ENCODE data around the gene MED25. TPM values are rescaled to one million over a fixed set of nuclear protein-coding genes. Genes with fewer than 3 reads are reported as not detected.

Gene MED25
- total RNA-seq, 1 experiment from 2014 or later: 39.9 TPM

- Mint-ChIP-seq H3K27me3 (ENCODE audit: insufficient read depth, unreplicated experiment) (no peaks in the 10 kb centered on the region), H3K4me1 (ENCODE audit: insufficient read depth, unreplicated experiment) (peaks cover 18% of the 10 kb centered on the region), H3K9me3 (ENCODE audit: unreplicated experiment) (no peaks in the 10 kb centered on the region), H3K27ac (ENCODE audit: low read depth, unreplicated experiment) (no peak overlapping the region), H3K4me3 (ENCODE audit: unreplicated experiment) (no peak overlapping the region), H3K36me3 (ENCODE audit: insufficient read depth, unreplicated experiment) (peaks cover 25% of the 10 kb centered on the region)
- TF ChIP-seq CTCF (IDR thresholded peaks at IDR 0.05; ENCODE audit: unreplicated experiment): no peak
- ChIA-PET CTCF (no interaction called here), POLR2A (interaction anchor here (0.8 to 3.3 kb wide), 2 partner anchors 10 to 42 kb away, joined by 3 to 14 read pairs; partner anchors contain the start of genes AP2A1 and MED25)
- intact Hi-C loops (cut with micrococcal nuclease): no loop called here
- BruUV-seq (replicated peaks): no TSS peak
- no peak for DNase-seq (ENCODE audit: unreplicated experiment)
Measured at GRCh38 chr19:49776371-49776764, 41.7 kb upstream of the MED25 start.

DNA sequence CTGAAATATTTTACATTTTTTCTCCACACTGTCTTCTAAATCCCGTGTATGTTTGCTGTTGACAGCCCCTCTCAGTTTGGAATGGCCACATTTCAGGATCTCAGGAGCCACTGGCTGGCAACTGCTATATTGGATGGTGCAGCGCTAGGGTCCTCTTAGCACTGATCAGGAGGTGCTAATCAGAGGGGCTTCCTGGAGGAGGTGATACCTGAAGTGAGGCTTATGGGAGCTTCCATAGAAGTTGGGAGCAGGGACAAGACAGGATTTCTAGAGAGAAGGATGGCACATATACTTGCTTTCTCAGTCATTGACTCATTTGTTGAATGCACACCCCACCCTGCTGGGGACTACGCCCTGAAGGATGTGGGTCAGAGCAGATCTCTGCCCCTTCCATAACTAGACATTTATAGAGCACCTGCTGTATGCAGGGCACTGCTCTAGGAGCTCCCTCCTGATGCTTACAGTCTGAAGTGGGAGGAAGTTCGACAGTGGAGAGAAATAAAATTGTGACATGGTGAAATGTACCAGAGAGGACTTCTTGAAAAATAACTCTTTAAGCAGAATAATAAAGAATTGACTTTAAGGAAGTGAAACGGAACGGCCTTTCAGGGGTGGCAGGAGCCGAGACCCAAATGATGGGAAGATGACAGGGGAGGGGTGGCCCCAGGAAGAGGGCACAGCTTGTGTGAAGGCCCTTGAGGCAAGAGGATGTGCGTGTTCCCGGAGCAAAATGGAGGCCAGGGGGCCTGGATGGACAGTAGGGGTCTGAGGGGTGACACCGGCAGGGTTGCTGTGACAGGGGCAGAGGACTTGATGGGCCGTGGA lies 38.1 kb upstream of the MED25 start:
- no peaks in the 10 kb centered on the region for H3K27me3 Mint-ChIP-seq (ENCODE audit: insufficient read depth, unreplicated experiment)
- BruUV-seq (replicated peaks): no TSS peak
- no peak for DNase-seq (ENCODE audit: unreplicated experiment)
- no peak overlapping the region for H3K4me3 Mint-ChIP-seq (ENCODE audit: unreplicated experiment)
- POLR2A ChIA-PET: no interaction called here
- peaks cover 44% of the 10 kb centered on the region for H3K36me3 Mint-ChIP-seq (ENCODE audit: insufficient read depth, unreplicated experiment)
- CTCF ChIA-PET: no interaction called here
- no peaks in the 10 kb centered on the region for H3K9me3 Mint-ChIP-seq (ENCODE audit: unreplicated experiment)
- TF ChIP-seq CTCF (IDR thresholded peaks at IDR 0.05; ENCODE audit: unreplicated experiment): no peak
- peak overlapping the region; percentile 68 for H3K27ac Mint-ChIP-seq (ENCODE audit: low read depth, unreplicated experiment)
- intact Hi-C loops (cut with micrococcal nuclease): no loop called here
- H3K4me1 Mint-ChIP-seq (ENCODE audit: insufficient read depth, unreplicated experiment): no peaks in the 10 kb centered on the region

DNA sequence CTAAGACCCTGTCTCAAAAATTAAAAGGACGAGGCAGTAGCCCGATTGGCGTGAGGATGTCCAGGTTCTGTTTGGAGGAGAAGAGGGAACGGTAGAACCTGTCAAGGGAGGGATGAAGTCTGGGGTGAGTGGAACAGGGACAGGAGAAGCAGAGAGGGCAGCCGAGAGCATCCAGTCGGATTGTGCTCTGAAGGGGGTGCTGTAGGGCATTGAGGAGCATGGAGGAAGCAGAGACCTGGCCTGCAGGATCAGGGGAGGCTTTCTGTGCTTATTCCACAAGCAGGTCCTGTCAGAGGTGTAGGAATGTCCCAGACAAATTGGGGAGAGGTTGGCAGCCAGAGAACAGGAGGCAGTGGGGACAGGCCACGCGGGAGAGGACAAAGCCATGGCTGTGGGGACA lies 37.2 kb upstream of the MED25 start:
- no peak overlapping the region for H3K27ac Mint-ChIP-seq (ENCODE audit: low read depth, unreplicated experiment)
- ChIA-PET CTCF (no interaction called here), POLR2A (no interaction called here)
- peaks cover 44% of the 10 kb centered on the region for H3K36me3 Mint-ChIP-seq (ENCODE audit: insufficient read depth, unreplicated experiment)
- intact Hi-C loops (cut with micrococcal nuclease): no loop called here
- H3K27me3 Mint-ChIP-seq (ENCODE audit: insufficient read depth, unreplicated experiment): no peaks in the 10 kb centered on the region
- no peaks in the 10 kb centered on the region for H3K9me3 Mint-ChIP-seq (ENCODE audit: unreplicated experiment)
- no peak for TF ChIP-seq CTCF (IDR thresholded peaks at IDR 0.05; ENCODE audit: unreplicated experiment)
- no TSS peak for BruUV-seq (replicated peaks)
- no peaks in the 10 kb centered on the region for H3K4me1 Mint-ChIP-seq (ENCODE audit: insufficient read depth, unreplicated experiment)
- H3K4me3 Mint-ChIP-seq (ENCODE audit: unreplicated experiment): no peak overlapping the region
- no peak for DNase-seq (ENCODE audit: unreplicated experiment)

- H3K27me3 Mint-ChIP-seq (ENCODE audit: insufficient read depth, unreplicated experiment): no peaks in the 10 kb centered on the region
- no peak for DNase-seq (ENCODE audit: unreplicated experiment)
- CTCF ChIA-PET: no interaction called here
- H3K36me3 Mint-ChIP-seq (ENCODE audit: insufficient read depth, unreplicated experiment): peaks cover 49% of the 10 kb centered on the region
- TF ChIP-seq CTCF (IDR thresholded peaks at IDR 0.05; ENCODE audit: unreplicated experiment): no peak
- peaks cover 3% of the 10 kb centered on the region for H3K4me1 Mint-ChIP-seq (ENCODE audit: insufficient read depth, unreplicated experiment)
- no peak overlapping the region for H3K27ac Mint-ChIP-seq (ENCODE audit: low read depth, unreplicated experiment)
- no TSS peak for BruUV-seq (replicated peaks)
- intact Hi-C loops (cut with micrococcal nuclease): no loop called here
- no peaks in the 10 kb centered on the region for H3K9me3 Mint-ChIP-seq (ENCODE audit: unreplicated experiment)
- H3K4me3 Mint-ChIP-seq (ENCODE audit: unreplicated experiment): no peak overlapping the region
- POLR2A ChIA-PET: no interaction called here
Measured at GRCh38 chr19:49781394-49781793, 36.7 kb upstream of the MED25 start.

All from MCF 10A (cell line).